Psoas muscle (tissue), 8 donors: ENCODE measurements around the gene OR8D4. TPM values are rescaled to one million over a fixed set of nuclear protein-coding genes. Genes with fewer than 3 reads are reported as not detected.
"Not testable (repeated sequence)": the region's sequence is repeated elsewhere in the genome, so short reads cannot be mapped to it uniquely, and the experiment has no call there.

ENCODE experiments used
- ATAC-seq, 4 donors: fragments of 200-7000 bp; cut with Tn5 transposase; one replicate each; pipeline ENCODE4 v1.9.1; 2020; ENCODE audit warnings: moderate library complexity in 3 of 4, mild to moderate bottlenecking in 2 of 4
- DNase-seq, 2 donors: peaks; one replicate each; pipeline ENCODE4 v3.0.0-alpha.2; 2020
- H3K27ac ChIP-seq: fragments of 200-600 bp; one replicate; pipeline ENCODE4 v1.8.0; 2022
- H3K27me3 ChIP-seq, 3 donors: fragments of 200-600 bp in 1 of 3; one replicate each; pipeline versions ENCODE4 v1.6.1 to v1.8.0; 2013 to 2022; ENCODE audit warnings: low read length in 2 of 3, mild to moderate bottlenecking in 2 of 3, moderate library complexity in 1 of 3; ENCODE audit not compliant: insufficient read depth in 3 of 3
- H3K36me3 ChIP-seq, 2 donors: fragments of 200-600 bp in 1 of 2; one replicate each; pipeline versions ENCODE4 v1.6.1 to v1.8.0; 2013 to 2022; ENCODE audit warnings: low read depth in 1 of 2, mild to moderate bottlenecking in 1 of 2, moderate library complexity in 1 of 2; ENCODE audit not compliant: insufficient read depth in 1 of 2
- H3K4me1 ChIP-seq: fragments of 200-600 bp; one replicate; pipeline ENCODE4 v1.8.0; 2022
- H3K4me3 ChIP-seq: fragments of 200-600 bp; one replicate; pipeline ENCODE4 v1.8.0; 2022; ENCODE audit warnings: mild to moderate bottlenecking
- H3K9me3 ChIP-seq: fragments of 200-600 bp; one replicate; pipeline ENCODE4 v1.8.0; 2022
- CTCF ChIP-seq: fragments of 200-600 bp; IDR thresholded peaks from one replicate; pipeline ENCODE4 v1.8.0; 2022; ENCODE audit warnings: antibody characterized with exemption
- WGBS, 3 donors: extraction: QIAGEN DNeasy Blood & Tissue Kit; methylation state at CpG; one replicate each; pipeline versions ENCODE4 v1.1.6 to v1.1.7; 2013; 5-methylcytosine and 5-hydroxymethylcytosine counted together
- intact Hi-C, 2 donors: fragments of 100-400 bp; cut with DNase I; formaldehyde crosslinking; loops; one replicate each; pipeline versions ENCODE4 v1.11.0 to v1.14.2; 2022
- long read RNA-seq, 2 donors: library from polyadenylated mRNA; unstranded; transcript quantifications; one replicate each; pipeline ENCODE4 v2.0.0, GENCODE V29; 2021
- polyA plus RNA-seq, 3 donors: library from polyadenylated mRNA; stranded (reverse); fragments of 200-250 nt; gene quantifications; one replicate each; pipeline ENCODE4 v1.2.3, GENCODE V29; 2013
- total RNA-seq, 4 donors: library from RNA; stranded (reverse); fragmentation: NEBNext Ultra II Directional in 2 of 4; extraction: Animal tissue kit (Norgen Biotek cat#: 25700) in 2 of 4; gene quantifications; one replicate each; pipeline versions ENCODE4 v1.2.1 to v1.2.4, GENCODE V29; 2021 to 2023
- donor health status: healthy with polysubstance abuse.
- donor health status: DM: no; HTN: no; CAD: no; lungs with moderate emphysema.
- donor health status: Bipolar disorder and iron deficiency.
- donor health status: healthy.
- donor health status: DM: yes; HTN: yes; CAD: no.
- donor health status: DM: no; HTN: no; CAD: no.
- donor health status: DM: no; HTN: no; CAD: no.
- donor health status: DM: yes; HTN: yes; CAD: no.

OR8D4 gene
- total RNA-seq = not detected
- not detected for polyA plus RNA-seq
- long read RNA-seq, donor 1 = 0 reads
- long read RNA-seq, donor 2 = 0 reads

- no peaks in the 10 kb centered on the region for H3K9me3 ChIP-seq
- intact Hi-C loops = no loop called here
- WGBS, 3 donors = 79 to 90% (median 79%) methylated on average over 1 of the region's 1 CpG
- ATAC-seq (no peak), DNase-seq (no peak)
- no peak for TF ChIP-seq CTCF
- no peak within 1 kb of the TSS for H3K27ac ChIP-seq
- no peak within 1 kb of the TSS for H3K4me3 ChIP-seq
- no peaks in the 10 kb centered on the region for H3K27me3 ChIP-seq
- no peaks in the 10 kb centered on the region for H3K4me1 ChIP-seq
- H3K36me3 ChIP-seq = no peaks in the 10 kb centered on the region
Observed at GRCh38 chr11:123901867-123902266, at the start of gene OR8D4. Gene OR8D4, plus strand, starts transcription at chr11:123902167. Its CDS starts 4,265 bp downstream, at chr11:123906432.

GRCh38 chr11:123852321-123852720 is 49.6 kb upstream of the OR8D4 start:
- H3K27ac ChIP-seq = no peak overlapping the region
- H3K9me3 ChIP-seq = no peaks in the 10 kb centered on the region
- no peaks in the 10 kb centered on the region for H3K4me1 ChIP-seq
- DNase-seq (no peak), ATAC-seq (no peak)
- H3K27me3 ChIP-seq = no peaks in the 10 kb centered on the region
- no peaks in the 10 kb centered on the region for H3K36me3 ChIP-seq
- intact Hi-C loops = no loop called here
- H3K4me3 ChIP-seq = no peak overlapping the region
- no peak for TF ChIP-seq CTCF

GRCh38 chr11:123853038-123853437 is 48.9 kb upstream of the OR8D4 start:
- no peak for TF ChIP-seq CTCF
- WGBS, 3 donors = 77 to 88% (median 81%) methylated on average over 2 of the region's 2 CpGs
- Histone ChIP-seq H3K4me3 (no peak overlapping the region), H3K27ac (no peak overlapping the region), H3K36me3 (no peaks in the 10 kb centered on the region), H3K9me3 (no peaks in the 10 kb centered on the region), H3K4me1 (no peaks in the 10 kb centered on the region), H3K27me3 (no peaks in the 10 kb centered on the region)
- DNase-seq = no peak
- no peak for ATAC-seq
- intact Hi-C loops = no loop called here

GRCh38 chr11:123856444-123856843 is 45.5 kb upstream of the OR8D4 start:
- ATAC-seq (no peak), DNase-seq (no peak)
- no peak for TF ChIP-seq CTCF
- Histone ChIP-seq H3K4me3 (no peak overlapping the region), H3K9me3 (no peaks in the 10 kb centered on the region), H3K4me1 (no peaks in the 10 kb centered on the region), H3K36me3 (no peaks in the 10 kb centered on the region), H3K27ac (no peak overlapping the region), H3K27me3 (no peaks in the 10 kb centered on the region)
- intact Hi-C loops = no loop called here
- 83 to 91% (median 89%) methylated on average over 2 of the region's 2 CpGs for WGBS, 3 donors

- 43 to 65% (median 51%) methylated on average over 2 of the region's 2 CpGs for WGBS, 3 donors
- no peaks in the 10 kb centered on the region for H3K9me3 ChIP-seq
- no peak overlapping the region for H3K27ac ChIP-seq
- TF ChIP-seq CTCF = no peak
- ATAC-seq (no peak), DNase-seq (no peak)
- no peaks in the 10 kb centered on the region for H3K36me3 ChIP-seq
- H3K4me1 ChIP-seq = no peaks in the 10 kb centered on the region
- no peak overlapping the region for H3K4me3 ChIP-seq
- no peaks in the 10 kb centered on the region for H3K27me3 ChIP-seq
- intact Hi-C loops = no loop called here
Observed at GRCh38 chr11:123859731-123860130, 42.2 kb upstream of the OR8D4 start.

- DNase-seq, H3K9me3 ChIP-seq, intact Hi-C loops, H3K4me1 ChIP-seq, H3K4me3 ChIP-seq, H3K27ac ChIP-seq, H3K27me3 ChIP-seq, ATAC-seq, H3K36me3 ChIP-seq: not testable (repeated sequence)
- WGBS, 3 donors = 56 to 65% (median 57%) methylated on average over 7 of the region's 7 CpGs
Observed at GRCh38 chr11:123865293-123865692, 36.7 kb upstream of the OR8D4 start.

GRCh38 chr11:123867795-123868194 is 34.2 kb upstream of the OR8D4 start:
- H3K4me1 ChIP-seq, H3K36me3 ChIP-seq, H3K9me3 ChIP-seq, DNase-seq, intact Hi-C loops, H3K27me3 ChIP-seq, ATAC-seq, H3K4me3 ChIP-seq, H3K27ac ChIP-seq: not testable (repeated sequence)
- 62 to 71% (median 65%) methylated on average over 9 of the region's 9 CpGs for WGBS, 3 donors
